H1 (cell line): ENCODE data around the gene KCNRG. TPM values are rescaled to one million over a fixed set of nuclear protein-coding genes. Genes with fewer than 3 reads are reported as not detected.

Source experiments
- CTCF ChIA-PET: fragments of 300-600 bp; sonication (Branson Sonifier 250); formaldehyde crosslinking; loops from one replicate; lab custom pipeline; 2021; ENCODE audit not compliant: partially characterized antibody; lab: Charles Lee
- POLR2A ChIA-PET: fragments of 300-600 bp; sonication (Branson Sonifier 250); formaldehyde crosslinking; loops from one replicate; lab custom pipeline; 2021; ENCODE audit warnings: inconsistent platforms; ENCODE audit not compliant: partially characterized antibody; lab: Charles Lee
- DNase-seq, 2 experiments: peaks; one replicate each; pipeline versions ENCODE4 v3.0.0 to v3.0.0-alpha.2; 2010 to 2022; ENCODE audit warnings: low spot score in 2 of 2, low read depth in 1 of 2, mixed read lengths in 1 of 2
- FAIRE-seq: peaks from 2 replicates; lab custom pipeline; 2011; peaks lifted over from hg19 to GRCh38; lab: Jason Lieb, UNC
- H2AFZ ChIP-seq: 2 replicates; pipeline ENCODE4 v1.8.1; 2012; ENCODE audit warnings: low read length, inconsistent platforms
- H2AK5ac ChIP-seq: 2 replicates; pipeline ENCODE4 v1.6.1; 2013; ENCODE audit warnings: low read depth, low read length
- H2BK120ac ChIP-seq: replicated peaks from 2 replicates; pipeline ENCODE3; 2013; ENCODE audit warnings: low read depth, low read length, inconsistent platforms
- H2BK12ac ChIP-seq: 2 replicates; pipeline ENCODE4 v1.6.1; 2013; ENCODE audit warnings: low read depth, low read length
- H2BK15ac ChIP-seq: 2 replicates; pipeline ENCODE4 v1.6.1; 2013; ENCODE audit warnings: low read length
- H2BK20ac ChIP-seq: 2 replicates; pipeline ENCODE4 v1.6.1; 2013; ENCODE audit warnings: low read length
- H2BK5ac ChIP-seq: 2 replicates; pipeline ENCODE4 v1.6.1; 2013; ENCODE audit warnings: low read depth, low read length
- H3K14ac ChIP-seq: 2 replicates; pipeline ENCODE4 v1.6.1; 2013; ENCODE audit warnings: inconsistent platforms; ENCODE audit not compliant: insufficient read length
- H3K18ac ChIP-seq: 2 replicates; pipeline ENCODE4 v1.6.1; 2013; ENCODE audit warnings: low read length; ENCODE audit errors: extremely low read depth
- H3K23ac ChIP-seq: 2 replicates; pipeline ENCODE4 v1.6.1; 2013; ENCODE audit warnings: inconsistent platforms; ENCODE audit not compliant: insufficient read length
- H3K23me2 ChIP-seq: 2 replicates; pipeline ENCODE4 v1.6.1; 2013; ENCODE audit warnings: low read depth, low read length
- H3K27ac ChIP-seq: 2 replicates; pipeline ENCODE4 v1.6.1; 2011; ENCODE audit warnings: low read depth, low read length, inconsistent platforms
- H3K27me3 ChIP-seq, 4 experiments: replicated peaks in 1 of 4; 1 replicate in 1 of 4; 2 replicates in 3 of 4; pipeline versions ENCODE4 v1.6.1 to v1.8.1; 2011 to 2013; ENCODE audit warnings: low read length in 3 of 4, mild to moderate bottlenecking in 3 of 4, inconsistent platforms in 2 of 4, mixed read lengths in 2 of 4, moderate library complexity in 1 of 4; ENCODE audit not compliant: control insufficient read depth in 3 of 4, insufficient read depth in 3 of 4; ENCODE audit errors: extremely low read depth in 1 of 4
- H3K36me3 ChIP-seq, 4 experiments: 2 replicates each; pipeline versions ENCODE4 v1.6.1 to v1.8.1; 2011 to 2013; ENCODE audit warnings: mild to moderate bottlenecking in 4 of 4, low read length in 3 of 4, moderate library complexity in 2 of 4, control low read depth in 1 of 4, inconsistent platforms in 1 of 4; ENCODE audit not compliant: insufficient read depth in 4 of 4, control insufficient read depth in 2 of 4
- H3K4ac ChIP-seq: replicated peaks from 2 replicates; pipeline ENCODE3; 2013; ENCODE audit warnings: low read length, low read depth, mixed read lengths, inconsistent platforms; ENCODE audit not compliant: insufficient read length
- H3K4me1 ChIP-seq, 4 experiments: replicated peaks in 1 of 4; 1 replicate in 1 of 4; 2 replicates in 3 of 4; pipeline versions ENCODE4 v1.6.1 to v1.8.1; 2011 to 2013; ENCODE audit warnings: low read length in 3 of 4, inconsistent platforms in 2 of 4, mixed read lengths in 1 of 4; ENCODE audit not compliant: insufficient read depth in 4 of 4, control insufficient read depth in 3 of 4
- H3K4me2 ChIP-seq, 2 experiments: 2 replicates each; pipeline versions ENCODE4 v1.6.1 to v1.8.1; 2011 to 2013; ENCODE audit warnings: low read depth in 2 of 2, low read length in 2 of 2, control low read depth in 1 of 2, inconsistent platforms in 1 of 2, mild to moderate bottlenecking in 1 of 2; ENCODE audit not compliant: insufficient read depth in 1 of 2
- H3K4me3 ChIP-seq, 4 experiments: fragments of 200-600, 300-600 bp in 1 of 4; sonication (generic), shearing (Covaris generic), sonication (Bioruptor Twin) in 1 of 4; 2 replicates each; pipeline versions ENCODE4 v1.5.1 to v1.8.1; 2011 to 2016; ENCODE audit warnings: low read length in 4 of 4, low read depth in 3 of 4, control low read depth in 2 of 4, inconsistent platforms in 2 of 4, mild to moderate bottlenecking in 2 of 4, mixed read lengths in 1 of 4, moderate library complexity in 1 of 4; ENCODE audit not compliant: insufficient read depth in 2 of 4; ENCODE audit errors: extremely low read depth in 1 of 4
- H3K56ac ChIP-seq: replicated peaks from 2 replicates; pipeline ENCODE3; 2013; ENCODE audit warnings: low read depth, mild to moderate bottlenecking, mixed read lengths, low read length, inconsistent platforms; ENCODE audit not compliant: insufficient read length
- H3K79me1 ChIP-seq: 2 replicates; pipeline ENCODE4 v1.6.1; 2013; ENCODE audit warnings: low read depth, low read length, control low read depth
- H3K79me2 ChIP-seq, 2 experiments: 2 replicates each; pipeline versions ENCODE4 v1.6.1 to v1.8.1; 2012 to 2013; ENCODE audit warnings: low read length in 2 of 2, mild to moderate bottlenecking in 2 of 2, inconsistent platforms in 1 of 2; ENCODE audit not compliant: insufficient read depth in 2 of 2, control insufficient read depth in 1 of 2
- H3K9ac ChIP-seq, 4 experiments: replicated peaks in 1 of 4; 1 replicate in 1 of 4; 2 replicates in 3 of 4; pipeline versions ENCODE4 v1.6.1 to v1.8.1; 2011 to 2013; ENCODE audit warnings: low read depth in 3 of 4, low read length in 3 of 4, control low read depth in 2 of 4, mild to moderate bottlenecking in 2 of 4, moderate library complexity in 2 of 4, inconsistent platforms in 1 of 4; ENCODE audit errors: extremely low read depth in 1 of 4
- H3K9me3 ChIP-seq, 2 experiments: 2 replicates each; pipeline versions ENCODE4 v1.6.1 to v1.8.1; 2012 to 2013; ENCODE audit warnings: mild to moderate bottlenecking in 2 of 2, moderate library complexity in 2 of 2, control low read depth in 1 of 2, inconsistent platforms in 1 of 2, low read depth in 1 of 2, low read length in 1 of 2, mixed read lengths in 1 of 2; ENCODE audit not compliant: insufficient read depth in 2 of 2
- H4K20me1 ChIP-seq, 2 experiments: replicated peaks in 1 of 2; 2 replicates each; pipeline versions ENCODE3 to v1.8.1; 2011 to 2013; ENCODE audit warnings: inconsistent platforms in 2 of 2, low read length in 2 of 2, mild to moderate bottlenecking in 1 of 2; ENCODE audit not compliant: insufficient read depth in 2 of 2, control insufficient read depth in 1 of 2
- H4K5ac ChIP-seq: 2 replicates; pipeline ENCODE4 v1.6.1; 2013; ENCODE audit warnings: low read length, low read depth, mixed read lengths, inconsistent platforms; ENCODE audit not compliant: insufficient read length
- H4K8ac ChIP-seq: 2 replicates; pipeline ENCODE4 v1.8.0; 2013; ENCODE audit warnings: mild to moderate bottlenecking, moderate library complexity, low read length, inconsistent platforms; ENCODE audit not compliant: insufficient read depth; ENCODE audit errors: extremely low read depth
- H4K91ac ChIP-seq: replicated peaks from 2 replicates; pipeline ENCODE3; 2013; ENCODE audit warnings: low read length, mixed read lengths, inconsistent platforms; ENCODE audit not compliant: insufficient read length
- CEBPB ChIP-seq: IDR thresholded peaks from 2 replicates; pipeline ENCODE4 v1.6.1; 2012; ENCODE audit warnings: low read depth, low read length
- EGR1 ChIP-seq: IDR thresholded peaks from 2 replicates; pipeline ENCODE4 v1.6.1; 2011; ENCODE audit warnings: low read depth, low read length, borderline replicate concordance
- KDM1A ChIP-seq: fragments of 200-600, 300-600 bp; sonication (generic); IDR thresholded peaks from 2 replicates; pipeline ENCODE4 v1.7.1; 2016; ENCODE audit warnings: mild to moderate bottlenecking, low read length, borderline replicate concordance
- NANOG ChIP-seq: IDR thresholded peaks from 2 replicates; pipeline ENCODE4 v1.6.1; 2011; ENCODE audit warnings: low read length, low read depth, mild to moderate bottlenecking, inconsistent platforms; ENCODE audit not compliant: insufficient read depth, poor library complexity, severe bottlenecking
- NRF1 ChIP-seq: IDR thresholded peaks from 2 replicates; pipeline ENCODE4 v1.6.1; 2011; ENCODE audit warnings: mild to moderate bottlenecking, low read depth, low read length, improper control_type of control experiment
- RBBP5 ChIP-seq: IDR thresholded peaks from 2 replicates; pipeline ENCODE4 v1.7.1; 2012; ENCODE audit warnings: low read depth, mild to moderate bottlenecking, inconsistent platforms, low read length, moderate library complexity, borderline replicate concordance
- RNF2 ChIP-seq: fragments of 200-900, 300-1000 bp; sonication (generic); IDR thresholded peaks from 2 replicates; pipeline ENCODE4 v1.7.1; 2016; ENCODE audit warnings: borderline replicate concordance, low read depth, mild to moderate bottlenecking, antibody characterized with exemption, low read length; ENCODE audit not compliant: poor library complexity, severe bottlenecking; ENCODE audit errors: missing control alignments
- SIN3A ChIP-seq, 2 experiments: IDR thresholded peaks in 1 of 2; conservative IDR thresholded peaks in 1 of 2; 2 replicates each; pipeline ENCODE4 v1.6.1; 2011 to 2012; ENCODE audit warnings: low read length in 2 of 2, improper control_type of control experiment in 1 of 2, low read depth in 1 of 2, mild to moderate bottlenecking in 1 of 2
- SIX5 ChIP-seq: IDR thresholded peaks from 2 replicates; pipeline ENCODE4 v1.6.1; 2011; ENCODE audit warnings: mild to moderate bottlenecking, low read depth, low read length
- SP1 ChIP-seq: IDR thresholded peaks from 2 replicates; pipeline ENCODE4 v1.6.1; 2011; ENCODE audit warnings: low read depth, low read length
- SP2 ChIP-seq: IDR thresholded peaks from 2 replicates; pipeline ENCODE4 v1.6.1; 2012; ENCODE audit warnings: mild to moderate bottlenecking, low read length, inconsistent platforms
- SRF ChIP-seq: IDR thresholded peaks from 2 replicates; pipeline ENCODE4 v1.6.1; 2011; ENCODE audit warnings: mild to moderate bottlenecking, low read depth, low read length, moderate library complexity
- TCF12 ChIP-seq: IDR thresholded peaks from 2 replicates; pipeline ENCODE4 v1.6.1; 2011; ENCODE audit warnings: low read depth, mild to moderate bottlenecking, low read length
- WGBS, 2 experiments: shearing (Covaris generic) in 1 of 2; methylation state at CpG; one replicate each; pipeline versions ENCODE4 v1.1.6 to v1.1.7; 2013 to 2015; ENCODE audit warnings: low lambda C conversion rate in 2 of 2, mixed read lengths in 2 of 2, inconsistent platforms in 1 of 2, low coverage in 1 of 2, missing lambda C conversion rate in 1 of 2; ENCODE audit not compliant: insufficient replicate concordance in 2 of 2, insufficient coverage in 1 of 2, insufficient read length in 1 of 2; ENCODE audit errors: extremely low coverage in 1 of 2, missing lambda C conversion rate in 1 of 2; 5-methylcytosine and 5-hydroxymethylcytosine counted together
- polyA plus RNA-seq, 7 experiments: library from polyadenylated mRNA; depleted of rRNA in 3 of 7; stranded (reverse) in 5 of 7; unstranded in 2 of 7; fragments of >200 nt in 5 of 7; fragments of 200-250 nt in 2 of 7; gene quantifications; 1 replicate in 5 of 7; 2 replicates in 1 of 7; 4 replicates in 1 of 7; pipeline versions ENCODE4 v1.2.1 to v1.2.3, GENCODE V29; 2011 to 2013; ENCODE audit warnings: missing spikeins in 2 of 7, mixed read lengths in 2 of 7
- total RNA-seq: library from RNA; stranded (reverse); fragmentation: NEBNext Ultra II Directional; extraction: Animal tissue kit (Norgen Biotek cat#: 25700); gene quantifications from 2 replicates; pipeline ENCODE4 v1.2.1, GENCODE V29; 2021
- TF ChIP-seq, protein P1 (sequence below): IDR thresholded peaks from 2 replicates; pipeline ENCODE4 v1.6.1; 2011; ENCODE audit warnings: low read depth, mild to moderate bottlenecking, low read length; ENCODE audit not compliant: insufficient read depth

The KCNRG gene
- total and polyA plus RNA-seq, 2 of the 8 experiments (the other 6 are each of a cell fraction or from before 2014, with no cell fraction given) = 0.65 to 1.2 TPM

DNA sequence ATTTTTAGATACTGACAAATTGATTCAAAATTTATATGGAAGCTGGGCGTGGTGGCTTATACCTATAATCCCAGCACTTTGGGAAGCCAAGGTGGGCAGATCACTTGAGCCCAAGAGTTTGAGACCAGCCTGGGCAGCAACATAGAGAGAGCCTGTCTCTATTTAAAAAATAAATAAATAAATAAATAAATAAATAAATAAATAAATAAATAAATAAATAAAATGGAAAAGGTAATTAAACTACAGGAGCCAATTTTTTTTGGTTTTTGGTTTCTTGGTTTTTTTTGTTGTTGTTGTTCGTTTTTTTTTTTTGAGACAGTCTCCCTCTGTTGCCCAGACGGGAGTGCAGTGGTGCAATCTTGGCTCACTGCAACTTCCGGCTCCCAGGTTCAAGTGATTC lies 47.8 kb upstream of the KCNRG start:
- Histone ChIP-seq H3K4me1 (no peaks in the 10 kb centered on the region), H4K91ac (no peak overlapping the region), H3K18ac (no peak overlapping the region), H3K4me3 (no peak overlapping the region), H3K27me3 (no peaks in the 10 kb centered on the region), H3K23ac (no peak overlapping the region), H2BK120ac (no peak overlapping the region), H4K20me1 (no peaks in the 10 kb centered on the region), H3K79me1 (no peaks in the 10 kb centered on the region), H3K9ac (no peak overlapping the region), H3K36me3 (no peaks in the 10 kb centered on the region), H3K4ac (no peak overlapping the region), H3K4me2 (no peak overlapping the region), H4K5ac (no peak overlapping the region), H3K23me2 (no peaks in the 10 kb centered on the region), H4K8ac (no peak overlapping the region), H2BK12ac (no peak overlapping the region), H2BK20ac (no peak overlapping the region), H3K27ac (no peak overlapping the region), H2AK5ac (no peak overlapping the region), H3K79me2 (no peaks in the 10 kb centered on the region), H2BK5ac (no peak overlapping the region), H3K9me3 (0 out of 4 replicates have a peak, but pooled peaks cover 0 to 2% of the 10 kb centered on the region in 2 experiments), H2AFZ (no peak overlapping the region), H2BK15ac (no peak overlapping the region), H3K14ac (no peak overlapping the region), H3K56ac (no peak overlapping the region)
- ChIA-PET CTCF (interaction anchor here (1.7 kb wide), 1 partner anchor 9 kb away, joined by 5 read pairs; no protein-coding TSS in a partner anchor), POLR2A (no interaction called here)
- WGBS, 2 experiments = 96% methylated on average over 3 of the region's 4 CpGs; no CpG with 5 or more reads in 1 of the 2 experiments
- no peak for DNase-seq
- no peak for FAIRE-seq
- TF ChIP-seq TCF12 (no peak), CEBPB (no peak), NRF1 (no peak), SP2 (no peak), RBBP5 (no peak), NANOG (no peak), SP1 (no peak), SIN3A (conservative IDR thresholded peaks at IDR 0.05 in 1 of 2, IDR thresholded peaks at IDR 0.05 in 1 of 2; ENCODE audit: low read depth in 1 of 2, low read length in 2 of 2) (no peak), KDM1A (no peak), EGR1 (no peak), RNF2 (no peak), SIX5 (no peak), SRF (no peak)
- TF ChIP-seq, protein P1, sequence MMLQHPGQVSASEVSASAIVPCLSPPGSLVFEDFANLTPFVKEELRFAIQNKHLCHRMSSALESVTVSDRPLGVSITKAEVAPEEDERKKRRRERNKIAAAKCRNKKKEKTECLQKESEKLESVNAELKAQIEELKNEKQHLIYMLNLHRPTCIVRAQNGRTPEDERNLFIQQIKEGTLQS = no peak
